Hematopoietic multipotent progenitor cell treated with erythropoietin and hydrocortisone succinate and interleukin-3 and kit ligand, for 15 days (in vitro differentiated cells): ENCODE data around the gene AGA.
A peak's percentile ranks its signal among the peaks of the same experiment; 100 is the strongest.

Source experiments
- DNase-seq: peaks from one replicate; pipeline ENCODE4 v3.0.0-alpha.2; 2015; ENCODE audit warnings: low spot score

The AGA gene

GRCh38 chr4:177446586-177446985 is 4.3 kb upstream of the AGA start:
- no peak for DNase-seq

GRCh38 chr4:177444911-177445736 is 2.9 kb upstream of the AGA start:
- no peak for DNase-seq

- peak; percentile 65 for DNase-seq
Observed at GRCh38 chr4:177441061-177441802, 1.0 kb downstream of the AGA start.

GRCh38 chr4:177436456-177436855 is 5.8 kb downstream of the AGA start:
- DNase-seq, result no peak

- DNase-seq, result no peak
Observed at GRCh38 chr4:177434667-177435066, 7.6 kb downstream of the AGA start.

- DNase-seq, result no peak
Observed at GRCh38 chr4:177427192-177427591, 15.0 kb downstream of the AGA start.

- no peak for DNase-seq
Observed at GRCh38 chr4:177419434-177419833, 22.8 kb downstream of the AGA start.

GRCh38 chr4:177413656-177414055 is 28.6 kb downstream of the AGA start:
- DNase-seq, result no peak

GRCh38 chr4:177413076-177413475 is 29.2 kb downstream of the AGA start:
- DNase-seq, result no peak

- no peak for DNase-seq
Observed at GRCh38 chr4:177411996-177412395, 30.2 kb downstream of the AGA start.

- no peak for DNase-seq
Observed at GRCh38 chr4:177410566-177410965, 31.7 kb downstream of the AGA start.

GRCh38 chr4:177408023-177408422 is 34.2 kb downstream of the AGA start:
- no peak for DNase-seq

- DNase-seq, result no peak
Observed at GRCh38 chr4:177405508-177405907, 36.7 kb downstream of the AGA start.

- DNase-seq, result no peak
Observed at GRCh38 chr4:177404986-177405385, 37.3 kb downstream of the AGA start.

- no peak for DNase-seq
Observed at GRCh38 chr4:177404342-177404741, 37.9 kb downstream of the AGA start.

GRCh38 chr4:177403746-177404145 is 38.5 kb downstream of the AGA start:
- no peak for DNase-seq

- no peak for DNase-seq
Observed at GRCh38 chr4:177401658-177402273, 40.5 kb downstream of the AGA start.

- no peak for DNase-seq
Observed at GRCh38 chr4:177400030-177400429, 42.2 kb downstream of the AGA start.

GRCh38 chr4:177396352-177396751 is 45.9 kb downstream of the AGA start:
- no peak for DNase-seq

- no peak for DNase-seq
Observed at GRCh38 chr4:177393236-177393635, 49.0 kb downstream of the AGA start.

GRCh38 chr4:177391953-177392352 is 50.3 kb downstream of the AGA start:
- no peak for DNase-seq

- no peak for DNase-seq
Observed at GRCh38 chr4:177391287-177391686, 51.0 kb downstream of the AGA start.

GRCh38 chr4:177386278-177386815 is 55.9 kb downstream of the AGA start:
- DNase-seq, result no peak
